ENCODE results near the gene ASTN2. TPM values are rescaled to one million over a fixed set of nuclear protein-coding genes. Genes with fewer than 3 reads are reported as not detected.

The ASTN2 gene
- total RNA-seq, 4 donors from 2014 or later, result 3.0 to 7.0 (median 5.2) TPM

DNA sequence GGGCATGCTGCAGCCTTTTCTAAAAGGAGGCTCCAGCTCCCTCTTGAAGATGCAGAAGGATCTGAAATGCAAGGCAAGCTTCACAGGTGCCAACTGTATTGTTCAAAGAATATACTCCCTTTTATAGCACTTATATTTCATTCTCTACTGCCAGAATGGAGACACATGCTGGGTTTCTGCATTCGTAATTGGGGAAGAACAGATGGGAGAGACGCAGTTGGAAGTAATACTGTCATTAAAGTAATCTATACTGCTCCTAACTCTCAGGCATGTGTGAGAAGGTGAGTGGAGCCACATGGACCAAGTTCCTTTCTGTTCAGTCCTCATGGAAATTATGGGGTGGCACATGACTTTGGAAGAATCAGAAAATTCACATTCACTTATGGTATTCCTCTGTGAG lies 501.3 kb downstream of the ASTN2 start:
- H3K27me3 ChIP-seq, result no peaks in the 10 kb centered on the region
- TF ChIP-seq, protein P1, sequence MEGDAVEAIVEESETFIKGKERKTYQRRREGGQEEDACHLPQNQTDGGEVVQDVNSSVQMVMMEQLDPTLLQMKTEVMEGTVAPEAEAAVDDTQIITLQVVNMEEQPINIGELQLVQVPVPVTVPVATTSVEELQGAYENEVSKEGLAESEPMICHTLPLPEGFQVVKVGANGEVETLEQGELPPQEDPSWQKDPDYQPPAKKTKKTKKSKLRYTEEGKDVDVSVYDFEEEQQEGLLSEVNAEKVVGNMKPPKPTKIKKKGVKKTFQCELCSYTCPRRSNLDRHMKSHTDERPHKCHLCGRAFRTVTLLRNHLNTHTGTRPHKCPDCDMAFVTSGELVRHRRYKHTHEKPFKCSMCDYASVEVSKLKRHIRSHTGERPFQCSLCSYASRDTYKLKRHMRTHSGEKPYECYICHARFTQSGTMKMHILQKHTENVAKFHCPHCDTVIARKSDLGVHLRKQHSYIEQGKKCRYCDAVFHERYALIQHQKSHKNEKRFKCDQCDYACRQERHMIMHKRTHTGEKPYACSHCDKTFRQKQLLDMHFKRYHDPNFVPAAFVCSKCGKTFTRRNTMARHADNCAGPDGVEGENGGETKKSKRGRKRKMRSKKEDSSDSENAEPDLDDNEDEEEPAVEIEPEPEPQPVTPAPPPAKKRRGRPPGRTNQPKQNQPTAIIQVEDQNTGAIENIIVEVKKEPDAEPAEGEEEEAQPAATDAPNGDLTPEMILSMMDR (IDR thresholded peaks at IDR 0.05), result no peak
- no peak for TF ChIP-seq EP300 (IDR thresholded peaks at IDR 0.05; ENCODE audit: low read depth)
- TF ChIP-seq POLR2A (IDR thresholded peaks at IDR 0.05), result no peak
- no peak for TF ChIP-seq POLR2AphosphoS5 (IDR thresholded peaks at IDR 0.05)
- H3K4me3 ChIP-seq, result no peak overlapping the region
- in situ Hi-C loops (cut with MboI; ENCODE audit: low pct_ligation_motif_present in 1 of 4, low pct_unique_long_range_greater_than_20kb in 1 of 4, low sequenced_read_pairs in 3 of 4) (no loop called here), intact Hi-C loops (cut with DNase I; ENCODE audit: low total_unique reads) (no loop called here)
- DNase-seq, result no peak
- no peaks in the 10 kb centered on the region for H3K9me3 ChIP-seq
- H3K4me1 ChIP-seq, result no peaks in the 10 kb centered on the region
- no peak overlapping the region for H3K27ac ChIP-seq
- WGBS, 2 donors (ENCODE audit: low coverage in 1 of 2), result 46% methylated on average over 2 of the region's 2 CpGs; no CpG with 5 or more reads in 1 of the 2 donors
- no peaks in the 10 kb centered on the region for H3K36me3 ChIP-seq

DNA sequence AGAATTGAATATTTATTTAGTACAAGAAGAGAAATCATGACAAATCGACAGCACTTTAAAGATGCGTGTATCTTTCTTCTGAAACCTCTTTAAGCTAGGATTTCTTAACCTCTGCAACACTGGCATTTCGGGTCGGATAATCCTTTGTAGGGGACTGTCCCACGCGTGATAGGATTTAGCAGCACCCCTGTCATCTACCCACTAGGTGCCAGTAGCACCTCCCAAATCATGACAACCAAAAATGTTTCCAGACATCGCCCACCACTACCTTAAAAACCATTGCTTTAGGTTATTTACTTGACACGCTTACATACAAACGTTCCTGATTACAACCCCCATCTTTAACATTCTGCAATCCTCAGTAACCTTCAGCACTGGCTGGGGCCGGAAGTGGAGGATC lies 504.7 kb downstream of the ASTN2 start:
- H3K27ac ChIP-seq, result no peak overlapping the region
- in situ Hi-C loops (cut with MboI; ENCODE audit: low pct_ligation_motif_present in 1 of 4, low pct_unique_long_range_greater_than_20kb in 1 of 4, low sequenced_read_pairs in 3 of 4), result no loop called here
- no peaks in the 10 kb centered on the region for H3K27me3 ChIP-seq
- no peaks in the 10 kb centered on the region for H3K4me1 ChIP-seq
- H3K9me3 ChIP-seq, result no peaks in the 10 kb centered on the region
- 79 to 96% methylated on average over 6 to 10 of the region's 10 CpGs for WGBS, 2 donors (ENCODE audit: low coverage in 1 of 2)
- intact Hi-C loops (cut with DNase I; ENCODE audit: low total_unique reads), result no loop called here
- no peak overlapping the region for H3K4me3 ChIP-seq
- H3K36me3 ChIP-seq, result no peaks in the 10 kb centered on the region
- TF ChIP-seq POLR2A (IDR thresholded peaks at IDR 0.05), result no peak
- TF ChIP-seq, protein P1 (IDR thresholded peaks at IDR 0.05), result no peak
- TF ChIP-seq POLR2AphosphoS5 (IDR thresholded peaks at IDR 0.05), result no peak
- DNase-seq, result no peak

DNA sequence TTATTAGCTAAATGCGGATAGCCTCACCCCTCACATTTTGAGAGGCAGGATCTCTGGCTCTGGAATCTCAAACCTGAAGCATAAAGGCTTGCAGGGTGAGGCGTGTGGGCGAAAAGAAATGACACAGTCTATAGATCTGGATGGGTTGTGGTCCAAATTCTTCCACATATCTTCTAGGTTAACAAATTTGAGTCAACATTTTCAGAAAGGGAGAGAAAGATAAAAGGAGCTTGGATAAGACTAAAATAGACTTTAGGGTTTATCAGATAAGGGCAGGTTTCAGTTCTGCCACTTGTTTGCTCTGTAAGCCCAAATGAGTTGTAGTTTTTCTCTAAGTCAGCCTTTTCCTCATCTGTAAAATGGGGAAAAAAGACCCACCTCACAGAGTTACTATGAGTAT lies 506.9 kb downstream of the ASTN2 start:
- no peaks in the 10 kb centered on the region for H3K27me3 ChIP-seq
- H3K9me3 ChIP-seq, result no peaks in the 10 kb centered on the region
- no peak for DNase-seq
- intact Hi-C loops (cut with DNase I; ENCODE audit: low total_unique reads), result no loop called here
- 86% methylated on average over 3 of the region's 3 CpGs; no CpG with 5 or more reads in 1 of the 2 donors for WGBS, 2 donors (ENCODE audit: low coverage in 1 of 2)
- TF ChIP-seq, protein P1 (IDR thresholded peaks at IDR 0.05), result no peak
- TF ChIP-seq POLR2AphosphoS5 (IDR thresholded peaks at IDR 0.05) (no peak), POLR2A (IDR thresholded peaks at IDR 0.05) (no peak), EP300 (IDR thresholded peaks at IDR 0.05; ENCODE audit: low read depth) (no peak)
- H3K4me3 ChIP-seq, result no peak overlapping the region
- H3K27ac ChIP-seq, result no peak overlapping the region
- in situ Hi-C loops (cut with MboI; ENCODE audit: low pct_ligation_motif_present in 1 of 4, low pct_unique_long_range_greater_than_20kb in 1 of 4, low sequenced_read_pairs in 3 of 4), result no loop called here
- no peaks in the 10 kb centered on the region for H3K36me3 ChIP-seq
- H3K4me1 ChIP-seq, result no peaks in the 10 kb centered on the region

DNA sequence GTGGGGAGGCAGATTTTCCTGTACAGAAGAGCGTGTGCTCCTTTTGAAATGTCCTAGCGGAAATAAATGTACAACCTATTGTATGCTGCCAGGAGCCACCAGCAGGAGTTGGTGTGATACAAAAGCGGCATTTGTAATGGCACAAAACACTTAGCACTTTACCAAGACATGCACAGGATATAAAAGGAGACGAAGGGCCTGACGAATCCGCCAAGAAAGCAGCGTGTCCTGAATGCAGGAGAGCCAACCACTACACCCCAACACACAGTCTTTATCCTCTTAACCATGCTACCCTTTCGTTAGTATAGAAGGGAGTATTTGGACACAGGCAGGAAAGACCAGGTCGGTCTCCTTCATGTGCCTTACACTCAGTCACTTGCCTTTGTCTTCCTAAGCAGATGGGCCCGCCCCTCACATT lies 509.7 kb downstream of the ASTN2 start:
- H3K36me3 ChIP-seq, result no peaks in the 10 kb centered on the region
- no peak for TF ChIP-seq POLR2A (IDR thresholded peaks at IDR 0.05)
- TF ChIP-seq, protein P1 (IDR thresholded peaks at IDR 0.05), result no peak
- no peak for TF ChIP-seq EP300 (IDR thresholded peaks at IDR 0.05; ENCODE audit: low read depth)
- no peak for TF ChIP-seq POLR2AphosphoS5 (IDR thresholded peaks at IDR 0.05)
- intact Hi-C loops (cut with DNase I; ENCODE audit: low total_unique reads) (loop anchor here (1.0 kb wide), 1 partner anchor 26 kb away; no protein-coding TSS in a partner anchor), in situ Hi-C loops (cut with MboI; ENCODE audit: low pct_ligation_motif_present in 1 of 4, low pct_unique_long_range_greater_than_20kb in 1 of 4, low sequenced_read_pairs in 3 of 4) (no loop called here)
- H3K9me3 ChIP-seq, result no peaks in the 10 kb centered on the region
- no peak overlapping the region for H3K27ac ChIP-seq
- H3K4me1 ChIP-seq, result no peaks in the 10 kb centered on the region
- no peak for DNase-seq
- WGBS, 2 donors (ENCODE audit: low coverage in 1 of 2), result 70 to 79% methylated on average over 6 to 10 of the region's 10 CpGs
- H3K27me3 ChIP-seq, result no peaks in the 10 kb centered on the region
- H3K4me3 ChIP-seq, result no peak overlapping the region

Data from transverse colon (tissue), 4 donors.